ENCODE results near the gene C1orf21.
A peak's percentile ranks its signal among the peaks of the same experiment; 100 is the strongest.

Gene C1orf21

DNA sequence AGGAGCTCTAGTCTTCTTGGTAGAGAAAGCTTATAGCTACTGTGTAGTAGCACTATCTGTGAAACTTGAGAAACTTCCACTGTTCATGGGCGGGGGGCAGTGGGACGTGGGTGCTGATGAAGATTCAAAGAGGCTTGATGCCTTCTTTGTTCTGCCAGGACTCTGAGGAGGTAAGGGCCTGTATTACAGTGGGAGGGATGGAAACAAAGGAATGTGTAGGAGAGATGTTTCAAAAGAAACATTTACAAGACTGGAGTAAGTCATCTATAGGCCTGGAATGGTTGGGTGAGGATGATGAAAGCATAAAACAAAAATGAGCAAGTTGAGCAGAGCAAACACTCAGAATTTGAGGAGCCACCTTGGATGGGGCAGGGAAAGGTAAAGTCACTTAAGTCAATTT is 89.4 kb downstream of the C1orf21 start:
- FAIRE-seq (no peak), DNase-seq (ENCODE audit: insufficient read length) (no peak)
- TF ChIP-seq POLR2AphosphoS5 (IDR thresholded peaks at IDR 0.05; ENCODE audit: low read depth, low read length) (no peak), TAF1 (IDR thresholded peaks at IDR 0.05; ENCODE audit: borderline replicate concordance, low read depth, low read length) (no peak), POLR2A (IDR thresholded peaks at IDR 0.05; ENCODE audit: low read depth, low read length) (no peak)

DNA sequence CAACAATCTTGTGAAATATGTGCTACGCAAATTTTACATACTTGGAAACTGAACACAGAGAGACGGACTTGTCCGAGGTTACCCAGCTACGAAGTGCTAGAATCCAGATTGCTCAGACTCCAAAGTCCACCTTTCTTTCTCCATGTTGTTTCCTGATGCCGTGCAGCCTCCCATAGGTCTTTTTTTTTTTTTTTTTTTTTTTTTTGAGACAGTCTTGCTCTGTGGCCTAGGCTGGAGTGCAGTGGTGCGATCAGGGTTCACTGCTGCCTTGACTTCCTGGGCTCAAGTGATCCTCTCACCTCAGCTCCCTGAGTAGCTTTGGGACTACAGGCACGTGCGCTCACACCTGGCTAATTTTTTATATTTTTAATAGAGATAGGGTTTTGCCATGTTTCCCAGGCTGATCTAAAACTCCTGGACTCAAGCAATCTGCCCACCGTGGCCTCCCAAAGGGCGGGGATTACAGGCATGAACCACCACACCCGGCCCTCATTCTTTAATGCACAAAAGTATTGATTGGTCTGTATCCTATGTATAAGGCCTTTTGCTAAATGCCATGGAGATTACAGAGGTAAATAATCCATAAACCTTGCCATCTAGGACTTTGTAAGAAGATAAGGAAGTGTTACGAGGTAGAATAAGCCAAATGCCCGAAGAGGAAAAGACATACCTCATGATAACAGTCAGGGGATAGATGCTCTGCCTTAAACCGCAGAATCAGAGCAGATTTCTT is 92.8 kb downstream of the C1orf21 start:
- DNase-seq (ENCODE audit: insufficient read length), result no peak
- no peak for FAIRE-seq
- TF ChIP-seq TAF1 (IDR thresholded peaks at IDR 0.05; ENCODE audit: borderline replicate concordance, low read depth, low read length) (no peak), POLR2AphosphoS5 (IDR thresholded peaks at IDR 0.05; ENCODE audit: low read depth, low read length) (no peak), POLR2A (IDR thresholded peaks at IDR 0.05; ENCODE audit: low read depth, low read length) (no peak)

DNA sequence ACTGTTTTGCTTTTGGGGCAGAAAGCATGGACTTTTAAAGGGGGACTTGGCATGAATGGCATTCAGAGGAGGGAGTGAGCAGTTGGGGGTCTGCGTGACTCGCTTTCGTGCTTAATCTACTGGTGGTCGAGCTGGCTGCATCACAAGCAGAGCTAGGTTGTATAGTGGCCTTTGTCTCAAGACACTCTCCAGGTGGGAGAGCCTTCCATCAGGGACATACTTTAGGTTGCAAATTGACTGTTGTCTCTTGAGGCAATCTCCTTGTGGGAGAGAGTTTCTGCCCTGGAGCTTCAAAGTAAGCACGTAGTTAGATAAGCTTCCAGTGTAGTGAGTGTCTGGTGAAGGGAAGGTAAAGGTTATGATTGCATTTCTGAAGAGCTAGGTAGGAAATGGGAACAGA is 93.9 kb downstream of the C1orf21 start:
- no peak for DNase-seq (ENCODE audit: insufficient read length)
- TF ChIP-seq TAF1 (IDR thresholded peaks at IDR 0.05; ENCODE audit: borderline replicate concordance, low read depth, low read length) (no peak), POLR2AphosphoS5 (IDR thresholded peaks at IDR 0.05; ENCODE audit: low read depth, low read length) (no peak), POLR2A (IDR thresholded peaks at IDR 0.05; ENCODE audit: low read depth, low read length) (no peak)
- FAIRE-seq, result no peak

DNA sequence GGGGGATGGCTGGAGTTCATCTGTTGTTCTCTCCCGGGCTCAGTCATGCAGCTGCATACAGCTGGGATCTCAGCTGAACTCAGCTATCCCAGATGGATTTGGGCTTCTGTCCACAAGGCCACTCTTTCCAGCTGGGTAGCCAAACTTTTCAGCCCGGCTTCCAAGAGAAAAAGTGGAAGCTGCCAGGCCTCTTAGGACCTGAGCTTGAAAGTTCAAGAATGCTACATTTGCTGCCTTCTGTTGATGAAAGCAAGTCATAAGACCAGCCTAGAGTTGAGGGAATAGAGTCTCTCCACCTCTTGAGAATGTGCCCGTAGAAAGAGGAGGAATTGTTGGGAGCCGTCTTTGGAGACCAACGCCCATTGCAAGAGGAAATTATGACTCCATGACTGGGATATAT is 95.3 kb downstream of the C1orf21 start:
- FAIRE-seq (no peak), DNase-seq (ENCODE audit: insufficient read length) (no peak)
- TF ChIP-seq TAF1 (IDR thresholded peaks at IDR 0.05; ENCODE audit: borderline replicate concordance, low read depth, low read length) (no peak), POLR2AphosphoS5 (IDR thresholded peaks at IDR 0.05; ENCODE audit: low read depth, low read length) (no peak), POLR2A (IDR thresholded peaks at IDR 0.05; ENCODE audit: low read depth, low read length) (no peak)

DNA sequence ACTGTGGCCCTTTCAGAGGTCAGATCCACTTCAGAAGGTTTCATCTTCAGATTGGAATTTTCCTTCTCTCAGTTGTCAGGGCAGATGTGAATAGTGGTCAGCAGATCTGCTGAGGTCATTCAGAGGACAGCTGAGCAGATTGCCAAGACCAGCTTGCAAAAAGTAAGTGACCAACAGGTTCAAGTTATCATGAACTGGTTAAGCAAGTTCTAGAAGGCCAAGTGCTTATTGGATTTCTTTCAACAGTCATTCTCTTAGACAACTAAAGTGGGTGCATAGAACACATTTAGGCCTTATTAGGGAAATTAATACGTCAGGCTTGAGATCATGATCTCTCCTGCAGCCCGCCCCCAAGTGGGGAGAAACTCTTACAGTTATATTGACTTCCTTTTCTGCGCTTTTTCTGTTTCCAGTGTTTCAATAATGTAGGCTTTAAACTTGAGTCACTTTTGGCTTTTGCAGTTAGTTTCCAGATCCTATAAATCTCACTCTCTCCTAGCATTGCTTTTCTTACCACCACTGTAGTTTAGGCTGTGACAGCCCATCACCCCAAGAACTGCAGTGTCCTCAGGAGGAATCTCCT is 96.4 kb downstream of the C1orf21 start:
- DNase-seq (ENCODE audit: insufficient read length), result no peak
- FAIRE-seq, result no peak
- TF ChIP-seq POLR2A (IDR thresholded peaks at IDR 0.05; ENCODE audit: low read depth, low read length), result no peak
- no peak for TF ChIP-seq POLR2AphosphoS5 (IDR thresholded peaks at IDR 0.05; ENCODE audit: low read depth, low read length)

DNA sequence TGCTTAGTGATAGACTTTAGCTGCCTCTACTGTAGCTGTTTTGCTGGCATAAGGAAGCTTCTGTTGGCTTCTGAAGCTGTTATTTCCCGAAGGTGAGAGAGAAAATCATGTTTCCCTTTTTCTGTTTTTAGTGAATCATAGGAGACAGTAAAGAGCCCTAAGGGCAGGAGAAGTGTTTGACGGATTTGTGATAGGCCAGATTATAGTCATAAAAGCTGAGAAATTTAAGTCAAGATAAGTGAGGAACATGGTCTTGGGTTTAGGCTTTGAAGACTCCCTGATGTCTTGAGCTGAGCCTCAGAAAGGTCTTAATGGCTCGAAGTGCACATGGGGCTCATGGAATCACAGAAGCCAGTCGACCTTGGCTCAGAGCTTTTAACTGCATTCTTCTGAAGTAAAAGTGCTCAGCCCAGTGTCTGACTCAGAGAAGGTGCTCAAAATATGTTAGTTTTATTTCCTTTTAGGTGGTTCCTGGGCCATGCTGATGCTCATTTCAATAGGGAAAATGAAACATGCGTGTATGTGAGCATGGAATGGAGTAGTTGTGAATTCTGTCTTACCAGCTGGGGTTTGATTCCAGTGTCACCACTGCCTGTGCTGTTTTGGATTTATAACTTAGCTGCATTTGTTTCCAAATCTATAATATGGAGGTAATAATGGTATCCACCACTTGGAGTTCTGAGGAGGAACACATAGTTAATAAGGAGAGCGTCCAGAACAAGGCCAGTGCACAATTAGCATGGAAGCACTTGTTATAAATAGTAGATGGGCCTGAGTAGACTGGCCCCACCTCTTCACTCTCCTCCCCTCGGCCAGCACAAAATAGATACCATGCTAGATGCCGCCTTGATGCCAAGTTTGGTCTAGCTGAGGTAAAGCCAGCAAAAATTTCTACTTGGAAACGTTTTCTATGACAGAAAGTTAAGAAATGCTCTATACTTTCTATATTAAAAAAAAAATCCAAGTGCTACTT is 99.2 kb downstream of the C1orf21 start:
- no peak for TF ChIP-seq POLR2AphosphoS5 (IDR thresholded peaks at IDR 0.05; ENCODE audit: low read depth, low read length)
- peak; percentile 17 for FAIRE-seq
- no peak for DNase-seq (ENCODE audit: insufficient read length)

DNA sequence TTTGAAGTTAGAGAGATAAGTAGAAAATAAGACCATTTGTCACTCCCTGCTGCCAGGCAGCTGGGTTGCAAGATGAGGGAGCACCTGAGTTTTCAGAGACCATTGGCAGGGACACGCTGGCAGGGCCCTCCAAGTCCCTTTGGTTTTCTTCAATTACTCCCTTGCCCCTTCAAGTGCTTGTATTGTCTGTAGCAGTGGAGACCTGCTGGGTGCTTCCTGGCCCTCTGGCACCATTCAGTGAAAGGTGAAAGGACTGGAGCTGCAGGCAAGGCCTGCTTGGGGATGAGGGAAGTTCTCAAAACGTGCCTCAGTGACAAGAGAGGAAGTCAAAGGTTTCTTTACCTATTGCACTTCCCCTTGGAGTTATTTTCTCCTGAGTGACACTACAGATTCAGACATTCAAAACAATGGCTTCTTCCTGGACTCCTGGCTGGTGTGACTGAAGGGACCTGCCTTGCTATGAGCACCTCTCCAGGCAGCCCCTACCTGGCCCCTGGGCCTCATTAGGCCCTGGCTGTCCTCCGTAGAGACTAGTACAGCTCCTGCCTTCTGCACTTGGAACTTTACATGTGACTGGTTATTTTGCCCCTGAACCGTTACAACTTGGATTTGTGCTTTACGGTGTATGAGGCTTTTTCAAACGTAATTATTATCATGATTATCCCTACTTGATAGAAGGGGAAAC is 100.1 kb downstream of the C1orf21 start:
- TF ChIP-seq TAF1 (IDR thresholded peaks at IDR 0.05; ENCODE audit: borderline replicate concordance, low read depth, low read length) (no peak), POLR2AphosphoS5 (IDR thresholded peaks at IDR 0.05; ENCODE audit: low read depth, low read length) (no peak), POLR2A (IDR thresholded peaks at IDR 0.05; ENCODE audit: low read depth, low read length) (no peak)
- DNase-seq (ENCODE audit: insufficient read length), result no peak
- FAIRE-seq, result peak; percentile 48

DNA sequence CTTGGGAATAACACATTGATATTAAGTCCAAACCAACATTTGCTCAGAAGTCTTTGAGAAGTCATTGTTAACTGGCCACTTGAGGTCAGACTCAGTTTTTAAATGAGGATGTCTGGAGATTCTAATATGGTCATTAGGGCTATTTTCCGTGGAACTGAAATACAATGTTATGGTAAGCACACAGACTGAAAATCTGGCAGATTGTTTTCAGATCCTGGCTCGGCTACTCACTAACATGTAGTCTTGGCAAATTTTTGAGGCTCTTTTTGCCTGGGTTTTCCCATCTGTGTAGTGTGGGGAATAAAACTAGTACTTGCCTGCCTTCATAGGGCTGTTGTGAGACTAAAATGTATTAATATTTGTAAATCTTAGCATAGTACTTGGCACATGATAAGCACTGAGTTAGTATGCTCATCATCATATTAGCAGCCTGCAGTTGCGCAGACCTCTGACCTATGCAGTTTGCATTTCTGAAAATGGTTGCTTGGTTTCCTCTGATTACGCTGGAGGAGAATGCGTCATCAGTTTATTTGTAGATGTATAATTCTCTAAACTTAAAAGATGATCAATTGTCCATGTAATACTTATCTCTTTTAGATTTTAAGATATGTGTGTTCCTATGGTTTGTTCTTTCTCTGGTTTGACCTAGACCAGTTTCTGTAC is 100.8 kb downstream of the C1orf21 start:
- TF ChIP-seq TAF1 (IDR thresholded peaks at IDR 0.05; ENCODE audit: borderline replicate concordance, low read depth, low read length) (no peak), POLR2A (IDR thresholded peaks at IDR 0.05; ENCODE audit: low read depth, low read length) (no peak), POLR2AphosphoS5 (IDR thresholded peaks at IDR 0.05; ENCODE audit: low read depth, low read length) (no peak)
- no peak for FAIRE-seq
- DNase-seq (ENCODE audit: insufficient read length), result no peak

DNA sequence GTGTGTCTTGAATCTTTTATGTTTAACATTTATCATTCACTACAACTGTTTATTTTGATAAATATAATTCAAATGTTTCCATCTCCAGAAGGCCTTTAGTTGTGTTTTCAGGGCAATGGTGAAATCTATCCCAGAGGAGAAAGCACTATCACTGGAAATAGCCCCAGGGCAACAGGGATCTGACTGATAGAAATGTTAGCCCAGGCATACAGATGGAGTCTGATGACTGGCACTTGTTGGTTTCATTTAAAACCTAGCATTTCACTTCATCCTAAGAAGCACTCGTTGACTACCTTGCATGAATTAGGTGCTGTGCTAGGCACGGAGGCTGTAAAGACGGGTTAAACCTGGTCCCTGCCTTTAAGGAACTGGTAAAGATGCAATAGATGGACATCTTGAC is 103.1 kb downstream of the C1orf21 start:
- DNase-seq (ENCODE audit: insufficient read length), result no peak
- no peak for FAIRE-seq
- TF ChIP-seq TAF1 (IDR thresholded peaks at IDR 0.05; ENCODE audit: borderline replicate concordance, low read depth, low read length) (no peak), POLR2A (IDR thresholded peaks at IDR 0.05; ENCODE audit: low read depth, low read length) (no peak), POLR2AphosphoS5 (IDR thresholded peaks at IDR 0.05; ENCODE audit: low read depth, low read length) (no peak)

DNA sequence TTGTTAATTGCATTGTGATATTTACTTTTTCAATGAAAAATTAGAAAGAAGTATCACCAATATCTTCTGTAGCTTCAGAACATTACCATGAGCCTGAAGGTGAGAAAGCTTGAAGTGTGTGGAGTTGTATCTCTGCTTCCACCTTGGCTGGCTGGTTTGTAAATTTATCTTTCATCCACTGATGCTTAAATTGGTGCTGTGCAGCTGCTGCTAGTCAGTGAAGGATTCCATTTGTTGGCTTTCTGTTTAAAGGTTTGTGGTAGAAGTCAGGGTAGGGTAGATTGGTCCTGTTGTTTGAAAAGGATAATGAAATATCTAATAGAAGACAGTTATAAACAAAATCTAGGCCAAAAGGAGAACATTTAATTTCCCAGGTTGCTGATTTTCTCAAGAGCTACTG is 105.7 kb downstream of the C1orf21 start:
- no peak for TF ChIP-seq POLR2A (IDR thresholded peaks at IDR 0.05; ENCODE audit: low read depth, low read length)
- no peak for TF ChIP-seq POLR2AphosphoS5 (IDR thresholded peaks at IDR 0.05; ENCODE audit: low read depth, low read length)
- no peak for TF ChIP-seq TAF1 (IDR thresholded peaks at IDR 0.05; ENCODE audit: borderline replicate concordance, low read depth, low read length)
- DNase-seq (ENCODE audit: insufficient read length) (no peak), FAIRE-seq (peak; percentile 85)

DNA sequence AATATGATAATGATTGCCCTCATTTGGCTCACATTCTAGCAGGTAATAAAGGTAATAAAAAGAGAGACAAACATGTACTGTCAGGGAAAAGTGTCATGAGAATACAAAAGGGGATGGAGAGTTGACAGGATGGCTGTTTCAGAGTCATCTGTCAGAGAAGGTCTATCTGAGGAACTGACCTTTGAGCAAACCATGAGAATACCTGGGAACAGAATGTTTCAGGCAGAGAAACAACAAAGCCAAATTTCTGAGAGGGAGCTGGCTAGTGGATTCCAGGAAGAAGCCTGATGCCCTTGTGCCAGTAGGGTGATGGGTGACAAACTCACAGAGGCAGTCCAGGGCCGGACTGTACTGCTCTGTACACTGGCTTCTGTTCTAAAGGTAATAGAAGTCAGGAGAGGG is 107.2 kb downstream of the C1orf21 start:
- FAIRE-seq (peak; percentile 67), DNase-seq (ENCODE audit: insufficient read length) (no peak)
- TF ChIP-seq POLR2AphosphoS5 (IDR thresholded peaks at IDR 0.05; ENCODE audit: low read depth, low read length), result no peak
- TF ChIP-seq POLR2A (IDR thresholded peaks at IDR 0.05; ENCODE audit: low read depth, low read length), result no peak
- TF ChIP-seq TAF1 (IDR thresholded peaks at IDR 0.05; ENCODE audit: borderline replicate concordance, low read depth, low read length), result no peak
